Thyroid gland (tissue), 4 donors: Measurements from ENCODE around the gene PNPLA3.

Experiments
- POLR2A ChIP-seq, 2 donors: fragments of 450-650 bp; IDR thresholded peaks; one replicate each; pipeline ENCODE4 v1.6.1; 2017; ENCODE audit warnings: antibody characterized with exemption in 2 of 2, mild to moderate bottlenecking in 2 of 2, moderate library complexity in 1 of 2
- TF ChIP-seq, protein P1 (sequence below), 6 experiments: fragments of 200-600 bp in 3 of 6; fragments of 450-650 bp in 3 of 6; sonication (generic) in 3 of 6; IDR thresholded peaks; one replicate each; pipeline ENCODE4 v1.5.1; 2016 to 2019; ENCODE audit warnings: antibody characterized with exemption in 6 of 6, mild to moderate bottlenecking in 2 of 6, inconsistent platforms in 1 of 6, moderate library complexity in 1 of 6

DNA sequence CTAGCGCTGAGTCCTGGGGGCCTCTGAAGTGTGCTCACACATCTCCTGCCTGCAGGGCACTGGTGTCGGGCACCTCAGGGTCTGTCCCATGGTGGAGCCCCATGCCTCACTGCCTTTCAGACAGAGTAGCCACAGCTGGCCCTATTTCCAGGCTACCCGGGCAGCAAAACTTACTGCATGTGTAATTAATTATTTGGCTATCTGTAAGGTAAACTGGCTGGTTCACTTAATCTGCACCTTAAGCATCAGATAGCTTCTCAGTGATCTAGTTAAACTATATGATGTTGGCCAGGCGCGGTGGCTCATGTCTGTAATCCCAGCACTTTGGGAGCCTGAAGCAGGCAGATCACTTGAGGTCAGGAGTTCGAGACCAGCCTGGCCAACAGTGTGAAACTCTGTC is 5.3 kb downstream of the PNPLA3 start:
- TF ChIP-seq, protein P1, sequence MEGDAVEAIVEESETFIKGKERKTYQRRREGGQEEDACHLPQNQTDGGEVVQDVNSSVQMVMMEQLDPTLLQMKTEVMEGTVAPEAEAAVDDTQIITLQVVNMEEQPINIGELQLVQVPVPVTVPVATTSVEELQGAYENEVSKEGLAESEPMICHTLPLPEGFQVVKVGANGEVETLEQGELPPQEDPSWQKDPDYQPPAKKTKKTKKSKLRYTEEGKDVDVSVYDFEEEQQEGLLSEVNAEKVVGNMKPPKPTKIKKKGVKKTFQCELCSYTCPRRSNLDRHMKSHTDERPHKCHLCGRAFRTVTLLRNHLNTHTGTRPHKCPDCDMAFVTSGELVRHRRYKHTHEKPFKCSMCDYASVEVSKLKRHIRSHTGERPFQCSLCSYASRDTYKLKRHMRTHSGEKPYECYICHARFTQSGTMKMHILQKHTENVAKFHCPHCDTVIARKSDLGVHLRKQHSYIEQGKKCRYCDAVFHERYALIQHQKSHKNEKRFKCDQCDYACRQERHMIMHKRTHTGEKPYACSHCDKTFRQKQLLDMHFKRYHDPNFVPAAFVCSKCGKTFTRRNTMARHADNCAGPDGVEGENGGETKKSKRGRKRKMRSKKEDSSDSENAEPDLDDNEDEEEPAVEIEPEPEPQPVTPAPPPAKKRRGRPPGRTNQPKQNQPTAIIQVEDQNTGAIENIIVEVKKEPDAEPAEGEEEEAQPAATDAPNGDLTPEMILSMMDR (IDR thresholded peaks at IDR 0.05), result no peak
- TF ChIP-seq POLR2A (IDR thresholded peaks at IDR 0.05), result no peak
